A673 (cell line): ENCODE results near the gene MSI2. TPM values are rescaled to one million over a fixed set of nuclear protein-coding genes. Genes with fewer than 3 reads are reported as not detected.

Experiments
- BruUV-seq: library from RNA; stranded (reverse); fragments of 400-500 nt; replicated peaks from 2 replicates; lab custom pipeline; 2021; lab: Mats Ljungman, UMichigan
- CTCF ChIA-PET: fragments of 300-600 bp; sonication (Branson Sonifier 250); formaldehyde crosslinking; loops from one replicate; lab custom pipeline; 2022; ENCODE audit warnings: antibody characterized with exemption; lab: Charles Lee
- POLR2A ChIA-PET: fragments of 300-600 bp; sonication (Branson Sonifier 250); formaldehyde crosslinking; loops from one replicate; lab custom pipeline; 2022; ENCODE audit warnings: antibody characterized with exemption; ENCODE audit not compliant: low non-redundant PET; lab: Charles Lee
- DNase-seq: peaks from one replicate; pipeline ENCODE4 v3.0.0-alpha.2; 2015; ENCODE audit warnings: low spot score
- H3K27ac ChIP-seq: fragments of 200-600 bp; sonication (generic); 2 replicates; pipeline ENCODE4 v1.5.1; 2016; ENCODE audit warnings: mixed run types, low read depth, mild to moderate bottlenecking, mixed read lengths, antibody characterized with exemption, low read length; ENCODE audit not compliant: poor library complexity, severe bottlenecking
- H3K27me3 ChIP-seq: fragments of 200-600 bp; sonication (generic); replicated peaks from 2 replicates; pipeline ENCODE4 v1.6.1; 2017; ENCODE audit warnings: mixed run types, low read depth, mild to moderate bottlenecking, mixed read lengths, antibody characterized with exemption, low read length; ENCODE audit not compliant: insufficient read depth, poor library complexity
- H3K36me3 ChIP-seq: fragments of 200-600 bp; sonication (generic); 2 replicates; pipeline ENCODE4 v1.6.1; 2016; ENCODE audit warnings: mixed run types, mild to moderate bottlenecking, mixed read lengths, antibody characterized with exemption, low read length; ENCODE audit not compliant: insufficient read depth, poor library complexity, severe bottlenecking
- H3K4me1 ChIP-seq: fragments of 200-600 bp; sonication (generic); 2 replicates; pipeline ENCODE4 v1.6.1; 2017; ENCODE audit warnings: mixed run types, mild to moderate bottlenecking, mixed read lengths, antibody characterized with exemption, low read length; ENCODE audit not compliant: insufficient read depth, poor library complexity, severe bottlenecking
- H3K4me3 ChIP-seq: fragments of 200-600 bp; sonication (generic); 2 replicates; pipeline ENCODE4 v1.5.1; 2016; ENCODE audit warnings: low read depth, mixed run types, mild to moderate bottlenecking, mixed read lengths, low read length; ENCODE audit not compliant: poor library complexity, severe bottlenecking
- H3K9me3 ChIP-seq: fragments of 200-600 bp; sonication (generic); 2 replicates; pipeline ENCODE4 v1.6.1; 2016; ENCODE audit warnings: mixed run types, low read depth, mild to moderate bottlenecking, mixed read lengths, antibody characterized with exemption, low read length; ENCODE audit not compliant: poor library complexity, severe bottlenecking
- CTCF ChIP-seq: fragments of 300-800, 200-600 bp; sonication (generic); conservative IDR thresholded peaks from 2 replicates; pipeline ENCODE4 v1.5.1; 2017; ENCODE audit warnings: low read depth, mild to moderate bottlenecking, antibody characterized with exemption, low read length, moderate library complexity, mixed read lengths
- EZH2 ChIP-seq: fragments of 200-600 bp; sonication (generic); IDR thresholded peaks from 2 replicates; pipeline ENCODE4 v1.6.1; 2017; ENCODE audit warnings: borderline replicate concordance, low read depth, mild to moderate bottlenecking, mixed read lengths, antibody characterized with exemption, low read length; ENCODE audit not compliant: poor library complexity, severe bottlenecking
- intact Hi-C: fragments of 100-400 bp; cut with micrococcal nuclease; formaldehyde crosslinking; loops from one replicate; pipeline ENCODE4 v1.10.0; 2022; ENCODE audit not compliant: unreplicated experiment
- total RNA-seq: library from RNA; stranded (reverse); gene quantifications from 2 replicates; pipeline ENCODE4 v1.2.3, GENCODE V29; 2021

The MSI2 gene
- total RNA-seq, 1 experiment from 2014 or later: 108 TPM

- Histone ChIP-seq H3K9me3 (no peaks in the 10 kb centered on the region), H3K36me3 (no peaks in the 10 kb centered on the region), H3K27ac (no peak overlapping the region), H3K4me3 (no peak overlapping the region), H3K27me3 (no peaks in the 10 kb centered on the region), H3K4me1 (peaks cover 37% of the 10 kb centered on the region)
- no TSS peak for BruUV-seq
- TF ChIP-seq EZH2 (no peak), CTCF (no peak)
- POLR2A ChIA-PET: interaction anchor here (0.6 to 0.7 kb wide), 2 partner anchors 12 to 25 kb away, joined by 3 to 17 read pairs; no protein-coding TSS in a partner anchor
- intact Hi-C loops: no loop called here
- CTCF ChIA-PET: no interaction called here
- no peak for DNase-seq
Measured at GRCh38 chr17:57281887-57282286, 25.6 kb downstream of the MSI2 start.

GRCh38 chr17:57282296-57282695, 26.0 kb downstream of the MSI2 start:
- ChIA-PET CTCF (no interaction called here), POLR2A (interaction anchor here (0.5 to 0.7 kb wide), 3 partner anchors 12 to 1429 kb away, joined by 3 to 17 read pairs (median 3); no protein-coding TSS in a partner anchor)
- TF ChIP-seq EZH2 (no peak), CTCF (0 out of 2 replicates have a peak, but pooled peaks have one; percentile 12)
- Histone ChIP-seq H3K27me3 (no peaks in the 10 kb centered on the region), H3K9me3 (no peaks in the 10 kb centered on the region), H3K36me3 (no peaks in the 10 kb centered on the region), H3K27ac (peak overlapping the region; percentile 23), H3K4me3 (no peak overlapping the region), H3K4me1 (peaks cover 39% of the 10 kb centered on the region)
- no TSS peak for BruUV-seq
- intact Hi-C loops: no loop called here
- DNase-seq: peak; percentile 21

- intact Hi-C loops: no loop called here
Measured at GRCh38 chr17:57283203-57283971, 27.1 kb downstream of the MSI2 start.

More at GRCh38 chr17:57283203-57283971, 27.1 kb downstream of the MSI2 start:
- no peak for DNase-seq
- H3K27ac ChIP-seq: no peak overlapping the region
- no peaks in the 10 kb centered on the region for H3K27me3 ChIP-seq
- H3K4me1 ChIP-seq: peaks cover 39% of the 10 kb centered on the region
- TF ChIP-seq CTCF: no peak
- no peak for TF ChIP-seq EZH2
- H3K36me3 ChIP-seq: no peaks in the 10 kb centered on the region
- ChIA-PET POLR2A (no interaction called here), CTCF (no interaction called here)
- BruUV-seq: no TSS peak
- H3K4me3 ChIP-seq: no peak overlapping the region
- H3K9me3 ChIP-seq: no peaks in the 10 kb centered on the region
